Endothelial cell (in vitro differentiated cells): ENCODE measurements around the gene CTCF. TPM values are rescaled to one million over a fixed set of nuclear protein-coding genes. Genes with fewer than 3 reads are reported as not detected.
"Not testable (repeated sequence)": the region's sequence is repeated elsewhere in the genome, so short reads cannot be mapped to it uniquely, and the experiment has no call there.

Experiments
- DNase-seq: peaks from one replicate; pipeline ENCODE4 v3.0.0; 2021; ENCODE audit warnings: low spot score
- H3K27ac Mint-ChIP-seq: one replicate; pipeline ENCODE4 v1.8.0; 2021; ENCODE audit warnings: mixed read lengths, inconsistent platforms; ENCODE audit not compliant: unreplicated experiment
- H3K27me3 Mint-ChIP-seq: one replicate; pipeline ENCODE4 v1.8.0; 2021; ENCODE audit warnings: mild to moderate bottlenecking, moderate library complexity, mixed read lengths, inconsistent platforms; ENCODE audit not compliant: unreplicated experiment
- H3K36me3 Mint-ChIP-seq: one replicate; pipeline ENCODE4 v1.8.0; 2021; ENCODE audit warnings: mild to moderate bottlenecking, low read depth, mixed read lengths, inconsistent platforms; ENCODE audit not compliant: unreplicated experiment
- H3K4me1 Mint-ChIP-seq: one replicate; pipeline ENCODE4 v1.8.0; 2021; ENCODE audit warnings: mild to moderate bottlenecking, mixed read lengths, inconsistent platforms; ENCODE audit not compliant: unreplicated experiment
- H3K4me3 Mint-ChIP-seq: one replicate; pipeline ENCODE4 v1.8.0; 2021; ENCODE audit warnings: mild to moderate bottlenecking, mixed read lengths, inconsistent platforms; ENCODE audit not compliant: unreplicated experiment
- H3K9me3 Mint-ChIP-seq: one replicate; pipeline ENCODE4 v1.8.0; 2021; ENCODE audit warnings: mixed read lengths, inconsistent platforms; ENCODE audit not compliant: unreplicated experiment
- CTCF ChIP-seq: fragments of 200-600 bp; sonication (generic); IDR thresholded peaks from one replicate; pipeline ENCODE4 v1.5.0; 2021; ENCODE audit warnings: antibody characterized with exemption; ENCODE audit not compliant: unreplicated experiment
- long read RNA-seq: library from polyadenylated mRNA; unstranded; transcript quantifications from one replicate; pipeline ENCODE4 v2.0.0, GENCODE V29; 2020; ENCODE audit not compliant: unreplicated experiment
- total RNA-seq: library from RNA; stranded (reverse); fragmentation: NEBNext Ultra II Directional; extraction: Animal tissue kit (Norgen Biotek cat#: 25700); gene quantifications from one replicate; pipeline ENCODE4 v1.2.1, GENCODE V29; 2021; ENCODE audit not compliant: unreplicated experiment

CTCF gene, protein sequence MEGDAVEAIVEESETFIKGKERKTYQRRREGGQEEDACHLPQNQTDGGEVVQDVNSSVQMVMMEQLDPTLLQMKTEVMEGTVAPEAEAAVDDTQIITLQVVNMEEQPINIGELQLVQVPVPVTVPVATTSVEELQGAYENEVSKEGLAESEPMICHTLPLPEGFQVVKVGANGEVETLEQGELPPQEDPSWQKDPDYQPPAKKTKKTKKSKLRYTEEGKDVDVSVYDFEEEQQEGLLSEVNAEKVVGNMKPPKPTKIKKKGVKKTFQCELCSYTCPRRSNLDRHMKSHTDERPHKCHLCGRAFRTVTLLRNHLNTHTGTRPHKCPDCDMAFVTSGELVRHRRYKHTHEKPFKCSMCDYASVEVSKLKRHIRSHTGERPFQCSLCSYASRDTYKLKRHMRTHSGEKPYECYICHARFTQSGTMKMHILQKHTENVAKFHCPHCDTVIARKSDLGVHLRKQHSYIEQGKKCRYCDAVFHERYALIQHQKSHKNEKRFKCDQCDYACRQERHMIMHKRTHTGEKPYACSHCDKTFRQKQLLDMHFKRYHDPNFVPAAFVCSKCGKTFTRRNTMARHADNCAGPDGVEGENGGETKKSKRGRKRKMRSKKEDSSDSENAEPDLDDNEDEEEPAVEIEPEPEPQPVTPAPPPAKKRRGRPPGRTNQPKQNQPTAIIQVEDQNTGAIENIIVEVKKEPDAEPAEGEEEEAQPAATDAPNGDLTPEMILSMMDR
- total RNA-seq, result 40.1 TPM
- long read RNA-seq, partial matches to known transcripts, result 6 of 7 reads
- long read RNA-seq, other reads (novel, unspliced or antisense), result 1 of 7 reads

DNA sequence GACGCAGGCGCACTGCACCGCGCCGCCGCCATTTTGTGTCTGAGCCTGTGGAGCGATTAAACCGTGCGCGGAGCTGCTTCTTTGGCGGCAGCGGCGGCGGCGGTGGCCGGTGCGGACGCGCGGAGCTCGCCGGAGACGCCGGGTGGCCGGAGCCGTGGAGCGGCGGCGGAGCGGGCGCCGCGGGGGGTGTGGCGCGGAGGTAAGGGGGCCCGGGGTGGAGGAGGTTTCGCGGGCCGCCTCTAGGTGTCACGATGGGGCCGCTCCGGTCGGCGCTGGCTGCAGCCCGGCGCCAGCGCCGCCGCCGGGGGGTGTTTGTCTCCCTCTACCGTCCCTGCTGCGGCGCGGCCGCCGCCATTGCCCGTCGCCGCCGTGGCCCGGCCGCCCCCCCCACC is at the start of gene CTCF:
CTCF (plus strand) TSS at position 1 of the 392 bp plus-strand sequence. CDS start 48,307 bp downstream, outside the sequence.
- Mint-ChIP-seq H3K36me3 (peaks cover 7% of the 10 kb centered on the region), H3K27me3 (peaks cover 4% of the 10 kb centered on the region), H3K27ac (peak within 1 kb of the TSS; percentile 77), H3K9me3 (no peaks in the 10 kb centered on the region), H3K4me3 (peak within 1 kb of the TSS; percentile 87), H3K4me1 (peaks cover 19% of the 10 kb centered on the region)
- peak; percentile 82 for DNase-seq
- TF ChIP-seq CTCF, result peak; percentile 57

DNA sequence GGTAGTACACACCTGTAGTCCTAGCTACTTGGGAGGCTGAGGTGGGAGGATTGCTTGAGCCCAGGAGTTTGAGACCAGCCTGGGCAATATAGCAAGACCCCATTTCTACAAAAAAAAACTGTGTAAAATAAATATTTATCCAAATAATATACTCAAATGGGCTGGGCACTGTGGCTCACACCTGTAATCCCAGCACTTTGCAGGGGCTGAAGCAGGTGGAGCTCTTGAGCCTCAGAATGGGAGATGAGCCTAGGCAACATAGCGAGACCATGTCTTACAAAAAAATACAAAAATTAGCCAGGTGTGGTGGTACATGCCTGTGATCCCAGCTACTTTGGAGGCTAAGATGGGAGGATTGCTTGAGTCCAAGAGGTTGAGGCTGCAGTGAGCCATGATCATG is 48.4 kb upstream of the CTCF start:
- not testable (repeated sequence) for H3K27ac Mint-ChIP-seq, H3K36me3 Mint-ChIP-seq, H3K9me3 Mint-ChIP-seq, H3K4me3 Mint-ChIP-seq, H3K27me3 Mint-ChIP-seq, DNase-seq
- peaks cover 28% of the 10 kb centered on the region for H3K4me1 Mint-ChIP-seq

DNA sequence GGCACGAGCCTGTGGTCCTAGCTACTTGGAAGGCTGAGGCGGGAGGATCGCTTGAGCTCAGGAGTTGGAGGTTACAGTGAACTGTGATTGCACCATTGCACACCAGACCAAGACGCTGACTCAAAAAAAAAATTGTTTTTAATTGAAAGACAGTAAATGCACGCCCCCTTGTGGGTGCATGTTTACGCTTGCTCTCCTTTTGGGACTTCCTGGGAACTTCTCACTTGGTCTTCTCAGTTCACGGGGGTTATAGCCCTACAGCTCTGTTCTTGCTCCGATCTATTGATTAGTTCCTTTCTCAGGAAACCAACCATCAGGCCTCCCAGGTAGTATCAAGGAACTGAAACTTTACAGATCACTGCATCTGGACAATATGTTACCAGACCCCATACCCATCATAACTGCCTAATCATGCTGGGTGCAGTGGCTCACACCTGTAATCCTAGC is 47.9 kb upstream of the CTCF start:
- TF ChIP-seq CTCF, result peak; percentile 72
- peaks cover 33% of the 10 kb centered on the region for H3K4me1 Mint-ChIP-seq
- peak overlapping the region; percentile 79 for H3K4me3 Mint-ChIP-seq
- peaks cover 5% of the 10 kb centered on the region for H3K36me3 Mint-ChIP-seq
- H3K9me3 Mint-ChIP-seq, result no peaks in the 10 kb centered on the region
- H3K27me3 Mint-ChIP-seq, result peaks cover 6% of the 10 kb centered on the region
- H3K27ac Mint-ChIP-seq, result peak overlapping the region; percentile 90
- peak; percentile 63 for DNase-seq

DNA sequence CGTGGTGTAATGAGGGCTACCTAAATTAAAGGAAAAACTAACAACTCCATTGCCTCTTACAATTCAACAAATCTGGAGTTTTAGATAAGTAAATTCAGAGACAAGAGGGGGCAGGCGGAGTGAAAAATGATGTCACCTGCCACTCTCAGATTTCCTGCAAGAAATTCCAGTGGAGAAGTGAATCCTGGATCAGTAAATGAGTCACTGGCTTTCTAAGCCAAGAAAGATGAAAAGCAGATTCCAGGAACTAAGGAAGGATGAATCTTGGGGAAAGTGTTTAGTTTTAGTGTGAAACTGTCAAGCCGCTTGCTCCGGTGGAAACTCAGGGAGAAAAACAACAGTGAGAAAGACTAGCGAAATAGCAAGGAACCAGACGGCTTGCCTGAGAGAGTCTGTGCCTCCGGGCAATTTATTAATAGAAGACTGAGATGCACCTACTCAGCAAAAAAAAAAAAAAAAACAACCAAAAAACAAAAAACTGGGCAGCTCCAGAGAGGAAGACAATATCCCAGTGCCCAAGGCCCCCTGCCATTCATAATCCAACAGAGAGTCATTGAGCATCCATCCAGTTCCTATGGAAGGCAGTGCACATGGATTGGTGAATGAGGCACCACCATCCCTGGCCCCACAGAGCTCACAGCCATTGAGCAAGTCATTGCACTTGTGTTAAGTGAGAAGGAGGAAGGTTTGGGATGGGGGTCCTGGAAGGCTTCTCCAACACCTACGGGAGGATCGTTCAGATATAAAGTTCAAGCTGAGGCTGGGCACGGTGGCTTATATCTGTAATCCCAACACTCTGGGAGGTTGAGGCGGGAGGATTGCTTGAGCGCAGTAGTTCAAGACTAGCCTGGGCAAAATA is 45.8 kb upstream of the CTCF start:
- peak overlapping the region; percentile 32 for H3K4me3 Mint-ChIP-seq
- H3K27me3 Mint-ChIP-seq, result peaks cover 13% of the 10 kb centered on the region
- peak overlapping the region; percentile 62 for H3K27ac Mint-ChIP-seq
- peaks cover 7% of the 10 kb centered on the region for H3K36me3 Mint-ChIP-seq
- DNase-seq, result no peak
- peaks cover 39% of the 10 kb centered on the region for H3K4me1 Mint-ChIP-seq
- no peak for TF ChIP-seq CTCF
- no peaks in the 10 kb centered on the region for H3K9me3 Mint-ChIP-seq

DNA sequence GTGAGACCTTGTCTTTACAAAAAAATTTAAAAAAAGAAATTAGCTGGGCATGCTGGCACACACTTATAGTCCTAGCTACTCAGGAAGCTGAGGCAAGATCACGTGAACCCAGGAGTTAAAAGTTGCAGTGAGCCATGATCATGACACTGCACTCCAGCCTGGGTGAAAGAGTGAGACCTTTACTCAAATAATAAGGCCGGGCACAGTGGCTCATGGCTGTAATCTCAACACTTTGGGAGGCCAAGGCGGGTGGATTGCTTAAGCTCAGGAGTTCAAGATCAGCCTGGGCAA is 45.2 kb upstream of the CTCF start:
- peaks cover 11% of the 10 kb centered on the region for H3K27me3 Mint-ChIP-seq
- DNase-seq, result no peak
- no peaks in the 10 kb centered on the region for H3K9me3 Mint-ChIP-seq
- no peak for TF ChIP-seq CTCF
- no peak overlapping the region for H3K4me3 Mint-ChIP-seq
- H3K4me1 Mint-ChIP-seq, result peaks cover 40% of the 10 kb centered on the region
- peaks cover 7% of the 10 kb centered on the region for H3K36me3 Mint-ChIP-seq
- H3K27ac Mint-ChIP-seq, result no peak overlapping the region
